AG10803 (cell line): ENCODE measurements around the gene APBB2.
A peak's percentile ranks its signal among the peaks of the same experiment; 100 is the strongest.

ENCODE experiments used
- DNase-seq: peaks from one replicate; pipeline ENCODE4 v3.0.0; 2010; ENCODE audit warnings: low read depth
- H3K4me3 ChIP-seq: 2 replicates; pipeline ENCODE4 v1.5.1; 2011; ENCODE audit warnings: mild to moderate bottlenecking, low read length, control low read depth
- CTCF ChIP-seq: conservative IDR thresholded peaks from 2 replicates; pipeline ENCODE4 v1.5.1; 2011; ENCODE audit warnings: mild to moderate bottlenecking, low read length, control low read depth, inconsistent platforms

Gene APBB2

DNA sequence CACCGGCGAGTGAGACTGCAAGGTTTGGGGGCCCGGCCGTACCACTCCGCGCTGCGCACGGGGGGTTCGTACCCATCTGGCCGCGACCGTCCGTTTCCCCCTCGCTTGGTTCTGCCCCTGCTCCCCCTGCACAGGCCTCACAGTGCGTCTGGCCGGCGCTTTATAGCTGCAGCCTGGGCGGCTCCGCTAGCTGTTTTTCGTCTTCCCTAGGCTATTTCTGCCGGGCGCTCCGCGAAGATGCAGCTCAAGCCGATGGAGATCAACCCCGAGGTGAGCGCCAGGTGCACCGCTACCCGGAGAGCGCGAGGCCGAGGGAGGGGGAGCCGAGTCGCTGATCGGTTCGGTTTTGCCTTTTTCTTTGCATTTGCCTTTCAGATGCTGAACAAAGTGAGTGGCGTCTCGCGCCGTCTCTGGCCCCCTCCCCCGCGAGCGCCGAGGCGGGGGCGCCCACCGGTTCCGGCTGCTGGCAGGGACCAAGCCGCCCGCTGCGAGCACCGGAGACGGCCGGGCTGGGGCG is 42.5 kb upstream of the APBB2 start, which contains the start of gene UCHL1:
UCHL1 (plus strand) TSS at position 189 of the 517 bp plus-strand sequence; CDS start at position 238, 49 bp downstream.
- DNase-seq = peak; percentile 79
- peak within 1 kb of the TSS; percentile 69 for H3K4me3 ChIP-seq
- TF ChIP-seq CTCF = no peak

DNA sequence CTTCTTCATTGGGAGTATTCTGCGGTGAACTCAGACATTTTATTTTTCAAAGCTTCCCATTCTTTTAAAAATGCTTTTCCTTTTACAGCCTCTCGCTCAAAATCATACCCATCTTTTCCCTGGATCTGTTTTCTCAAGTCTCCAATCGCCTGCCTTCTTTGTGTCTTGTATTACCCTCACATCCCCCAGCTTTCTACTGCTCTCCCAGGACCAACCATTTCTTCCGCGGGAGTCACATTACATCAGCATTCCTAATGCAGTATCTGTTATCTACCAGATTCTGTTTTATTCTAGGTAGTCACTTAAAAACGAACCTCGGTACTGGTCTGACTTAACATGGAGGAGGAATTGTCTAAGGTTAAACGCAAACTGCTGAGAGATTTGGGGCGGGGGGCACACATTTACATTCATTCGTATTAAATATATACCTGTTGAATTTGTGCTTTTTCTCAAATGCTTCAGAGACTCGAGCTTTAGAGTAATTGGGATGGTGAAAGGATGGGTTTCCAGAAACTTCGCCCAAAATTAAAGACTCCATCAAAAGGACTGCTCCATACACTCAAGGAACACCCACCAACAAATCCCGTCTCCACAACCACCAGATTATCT is 41.9 kb upstream of the APBB2 start:
- H3K4me3 ChIP-seq = peak overlapping the region; percentile 69
- peak; percentile 50 for DNase-seq
- no peak for TF ChIP-seq CTCF

GRCh38 chr4:41245983-41246382 is 31.6 kb upstream of the APBB2 start:
- no peak overlapping the region for H3K4me3 ChIP-seq
- no peak for TF ChIP-seq CTCF
- no peak for DNase-seq

DNA sequence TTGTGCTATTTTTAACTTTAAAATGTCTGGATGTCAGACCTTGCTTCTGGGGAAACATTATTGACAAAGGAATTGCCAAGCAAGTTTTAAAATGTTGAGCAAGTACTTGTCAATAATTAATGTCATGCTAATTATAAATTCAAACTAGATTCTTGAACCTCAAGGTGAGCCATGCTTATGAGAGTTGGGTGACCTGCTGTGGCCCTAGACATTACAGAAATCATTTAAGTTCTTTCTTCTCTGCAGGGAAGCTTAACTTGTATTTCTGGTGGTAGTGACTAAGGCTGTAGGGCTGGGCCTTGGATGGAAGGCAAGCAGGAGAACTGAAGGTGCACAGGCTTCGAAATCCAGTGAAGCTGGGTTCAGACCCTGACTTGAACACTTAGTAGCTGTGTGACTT is 27.6 kb upstream of the APBB2 start:
- H3K4me3 ChIP-seq = no peak overlapping the region
- DNase-seq = no peak
- no peak for TF ChIP-seq CTCF

DNA sequence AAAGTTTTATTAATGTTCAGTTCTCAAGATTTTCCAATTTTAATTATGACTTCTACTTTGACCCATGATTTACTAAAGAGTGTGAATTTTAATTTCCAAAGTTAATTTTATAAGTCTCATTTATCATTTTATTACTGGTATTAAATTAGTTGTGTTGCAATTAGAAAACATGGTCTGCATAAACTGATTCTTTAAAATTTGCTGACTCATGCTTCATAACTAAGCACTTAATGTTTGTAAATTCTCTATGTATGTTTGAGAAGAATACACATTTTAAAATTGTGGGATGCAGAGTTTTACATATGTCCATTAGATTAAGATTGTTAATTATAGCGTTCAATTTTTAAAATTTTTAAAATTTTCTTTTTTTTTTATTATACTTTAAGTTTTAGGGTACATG is 22.2 kb upstream of the APBB2 start:
- no peak for DNase-seq
- H3K4me3 ChIP-seq = no peak overlapping the region
- TF ChIP-seq CTCF = no peak

GRCh38 chr4:41236032-41236431 is 21.7 kb upstream of the APBB2 start:
- no peak overlapping the region for H3K4me3 ChIP-seq
- peak; percentile 31 for DNase-seq
- TF ChIP-seq CTCF = no peak

GRCh38 chr4:41232856-41233255 is 18.5 kb upstream of the APBB2 start:
- DNase-seq = no peak
- TF ChIP-seq CTCF = no peak
- H3K4me3 ChIP-seq = no peak overlapping the region
